AG09309 (cell line): Measurements from ENCODE around the gene PRM1.

Experiments used
- DNase-seq: peaks from one replicate; pipeline ENCODE4 v3.0.0-alpha.2; 2010; ENCODE audit warnings: low read depth
- H3K4me3 ChIP-seq: 2 replicates; pipeline ENCODE4 v1.5.1; 2011; ENCODE audit warnings: mild to moderate bottlenecking, low read depth, low read length, moderate library complexity; ENCODE audit not compliant: control insufficient read depth
- CTCF ChIP-seq: IDR thresholded peaks from 2 replicates; pipeline ENCODE4 v1.5.1; 2011; ENCODE audit warnings: mild to moderate bottlenecking, low read depth, low read length, inconsistent platforms; ENCODE audit not compliant: insufficient read depth, control insufficient read depth; ENCODE audit errors: missing control alignments

The PRM1 gene

GRCh38 chr16:11327277-11328171 lies 46.4 kb upstream of the PRM1 start:
- H3K4me3 ChIP-seq: no peak overlapping the region
- no peak for TF ChIP-seq CTCF
- no peak for DNase-seq

DNA sequence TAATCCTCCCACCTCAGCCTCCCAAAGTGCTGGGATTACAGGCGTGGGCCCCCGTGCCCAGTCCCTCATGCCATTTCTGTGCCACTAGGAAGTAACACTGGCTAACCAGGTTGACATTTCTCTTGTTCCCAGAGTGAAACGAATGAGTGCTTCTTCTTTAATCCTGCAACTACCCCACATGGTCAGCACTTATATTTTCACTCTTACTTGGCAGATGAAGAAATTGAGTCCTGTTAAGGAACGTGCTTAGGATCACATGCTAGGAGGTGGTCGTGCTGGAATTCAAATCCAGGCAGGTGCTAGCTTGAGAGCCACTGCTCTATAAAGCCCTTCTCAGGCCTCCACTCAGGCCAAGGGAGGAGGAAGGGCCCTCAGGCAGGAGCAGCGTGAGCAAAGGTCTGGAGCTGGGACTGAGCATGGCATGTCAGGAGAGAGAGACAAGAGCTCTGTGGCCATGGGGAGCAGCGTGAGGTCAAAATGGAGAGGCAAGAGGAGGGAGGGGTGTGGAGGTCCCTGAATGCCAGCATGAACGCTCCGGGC lies 45.7 kb upstream of the PRM1 start:
- TF ChIP-seq CTCF: no peak
- DNase-seq: no peak
- no peak overlapping the region for H3K4me3 ChIP-seq

GRCh38 chr16:11326084-11326736 lies 45.1 kb upstream of the PRM1 start:
- no peak overlapping the region for H3K4me3 ChIP-seq
- no peak for TF ChIP-seq CTCF
- DNase-seq: no peak

- no peak for TF ChIP-seq CTCF
- no peak for DNase-seq
- no peak overlapping the region for H3K4me3 ChIP-seq
Measured at GRCh38 chr16:11325404-11326083, 44.4 kb upstream of the PRM1 start.

GRCh38 chr16:11323551-11324336 lies 42.6 kb upstream of the PRM1 start:
- no peak for DNase-seq
- no peak overlapping the region for H3K4me3 ChIP-seq
- no peak for TF ChIP-seq CTCF

DNA sequence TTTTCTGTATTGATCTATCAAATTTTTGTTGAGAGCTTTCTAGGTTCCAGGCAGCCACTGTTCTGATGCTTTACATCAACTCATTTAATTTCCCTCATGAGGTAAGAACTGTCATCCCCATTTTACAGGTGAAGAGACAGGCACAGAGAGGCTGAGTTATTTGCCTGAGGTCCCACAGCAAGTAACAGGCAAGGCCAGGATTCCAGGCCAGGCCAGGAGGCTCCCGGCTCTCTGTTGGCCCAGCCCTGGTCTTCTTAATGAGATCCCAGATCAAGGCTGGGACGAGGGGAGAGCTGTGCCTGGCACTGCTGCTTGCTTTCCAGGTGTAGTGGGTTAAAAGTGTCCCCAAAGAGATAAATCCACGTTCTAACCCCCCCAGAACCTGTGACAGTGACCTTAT lies 41.7 kb upstream of the PRM1 start:
- H3K4me3 ChIP-seq: no peak overlapping the region
- DNase-seq: no peak
- no peak for TF ChIP-seq CTCF
